ENCODE measurements around the gene PIGQ.

Gene PIGQ

DNA sequence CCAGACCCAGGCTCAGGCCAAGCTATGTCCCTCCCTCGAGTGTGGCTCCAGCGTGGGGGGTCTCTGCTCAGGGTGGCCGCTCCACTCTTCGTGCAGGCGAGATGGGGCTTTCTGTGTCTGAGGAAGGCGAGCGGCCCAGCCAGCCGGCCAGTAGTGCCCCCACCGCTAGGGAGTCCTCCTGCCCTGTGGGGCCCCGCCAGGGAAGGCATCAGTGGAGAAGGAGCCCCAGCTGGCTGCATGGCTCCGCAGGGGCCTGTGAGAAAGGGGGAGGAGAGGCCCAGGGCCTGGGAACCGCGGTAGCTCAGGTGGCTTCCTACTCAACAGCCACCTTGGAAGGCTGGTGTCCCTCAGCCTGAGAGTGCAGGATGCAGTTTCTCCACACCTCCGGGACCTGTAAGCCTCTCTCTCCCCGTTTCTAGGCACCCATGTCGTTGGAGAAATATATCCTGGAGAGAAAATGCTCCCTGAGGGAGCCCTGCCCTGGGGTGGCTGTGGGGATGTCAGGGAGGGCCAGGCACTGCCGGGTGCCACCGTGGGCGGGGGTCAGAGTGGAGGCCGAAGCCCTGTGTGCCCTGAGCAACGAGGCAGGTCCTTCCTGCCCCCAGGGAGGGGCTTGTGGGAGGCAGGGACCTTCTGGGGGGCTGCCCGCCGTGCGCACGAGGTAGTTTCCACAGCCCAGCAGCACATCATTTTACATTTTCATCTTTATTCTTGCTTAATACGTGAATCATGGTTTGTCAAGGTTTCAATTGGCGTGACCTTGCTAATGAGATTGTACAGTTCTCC lies 3.3 kb downstream of the PIGQ start:
- no peak for DNase-seq

- no peak for DNase-seq
Measured at GRCh38 chr16:574021-574760, 4.4 kb downstream of the PIGQ start.

DNA sequence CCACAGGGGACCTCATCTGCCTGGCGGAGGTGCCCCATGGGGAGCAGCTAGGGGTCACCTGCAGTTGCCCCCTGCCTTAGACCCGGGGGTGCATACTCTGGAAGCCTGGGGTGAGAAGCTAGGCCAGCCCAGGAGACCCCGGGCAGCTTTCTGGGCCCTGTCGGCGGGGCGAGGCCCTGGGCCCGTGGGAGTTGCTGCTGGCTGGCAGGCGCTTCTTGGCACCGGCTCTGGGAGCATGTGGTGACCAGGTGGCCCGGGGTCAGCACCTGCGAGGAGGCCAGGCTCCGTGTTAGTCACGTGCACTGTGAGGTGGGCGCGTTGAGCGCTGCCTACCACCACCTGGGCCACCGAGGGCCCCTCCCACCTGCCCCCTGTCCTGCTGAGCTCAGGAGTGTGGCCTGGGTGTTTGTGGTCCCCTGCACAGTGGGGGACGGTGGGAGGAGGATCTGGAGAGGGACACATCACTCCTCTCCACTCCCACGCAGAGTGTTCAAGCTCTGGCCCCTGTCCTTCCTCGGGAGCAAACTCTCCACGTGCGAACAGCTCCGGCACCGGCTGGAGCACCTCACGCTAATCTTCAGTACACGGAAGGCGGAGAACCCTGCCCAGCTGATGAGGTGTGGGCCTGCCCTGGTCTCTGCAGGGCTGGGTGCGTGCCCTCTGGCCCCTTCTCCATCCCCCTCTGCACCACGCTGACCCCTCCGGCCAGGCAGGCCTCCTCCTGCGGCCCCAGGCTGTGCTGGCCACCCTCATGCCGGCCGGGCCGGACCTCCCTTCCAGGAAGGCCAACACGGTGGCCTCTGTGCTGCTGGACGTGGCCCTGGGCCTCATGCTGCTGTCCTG lies 5.8 kb downstream of the PIGQ start:
- DNase-seq, result no peak

GRCh38 chr16:576197-576822 lies 6.5 kb downstream of the PIGQ start:
- DNase-seq, result no peak

DNA sequence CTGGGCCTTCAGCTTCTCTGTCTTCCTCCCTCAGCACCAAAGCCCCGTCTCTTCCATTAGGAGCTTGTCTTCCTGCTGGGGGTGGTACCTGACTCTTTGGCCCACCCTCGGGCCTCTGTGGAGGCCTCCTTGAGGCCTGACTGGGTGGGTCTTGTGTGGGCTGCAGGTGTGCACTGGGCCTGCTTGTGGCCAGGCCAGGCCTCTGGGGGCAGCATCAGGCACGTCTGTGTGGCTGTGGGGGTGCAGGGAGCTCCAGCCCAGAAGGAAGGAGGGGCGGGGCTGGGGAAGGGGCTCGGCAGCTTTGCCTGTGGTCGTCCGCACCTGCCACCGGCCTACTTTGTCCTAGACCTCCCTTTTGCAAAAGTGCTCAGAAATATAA lies 7.0 kb downstream of the PIGQ start:
- no peak for DNase-seq

- DNase-seq, result no peak
Measured at GRCh38 chr16:577796-578195, 8.0 kb downstream of the PIGQ start.

DNA sequence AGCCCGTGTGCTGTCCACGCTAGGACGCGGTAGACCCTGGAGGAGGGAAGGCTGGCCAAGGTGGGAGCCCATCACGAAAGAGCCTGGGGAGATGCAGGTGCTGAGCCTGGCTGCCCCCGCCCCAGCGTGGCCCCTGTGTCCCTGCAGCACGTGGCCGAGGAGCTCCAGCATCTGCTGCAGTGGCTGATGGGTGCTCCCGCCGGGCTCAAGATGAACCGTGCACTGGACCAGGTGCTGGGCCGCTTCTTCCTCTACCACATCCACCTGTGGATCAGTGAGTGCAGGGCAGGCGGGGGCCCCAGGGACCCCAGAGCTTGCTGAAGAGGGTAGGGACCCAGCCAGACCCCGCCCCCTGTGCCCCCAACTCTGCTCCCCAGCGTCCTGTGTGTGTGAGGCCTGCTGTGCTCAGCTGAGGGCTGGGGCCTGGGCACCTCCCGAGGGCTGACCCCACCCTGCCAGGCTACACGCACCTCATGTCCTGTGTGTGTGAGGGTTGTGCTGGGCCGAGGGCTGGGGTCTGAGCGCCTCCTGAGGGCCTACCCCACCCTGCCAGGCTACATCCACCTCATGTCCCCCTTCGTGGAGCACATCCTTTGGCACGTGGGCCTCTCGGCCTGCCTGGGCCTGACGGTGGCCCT lies 8.6 kb downstream of the PIGQ start:
- no peak for DNase-seq

DNA sequence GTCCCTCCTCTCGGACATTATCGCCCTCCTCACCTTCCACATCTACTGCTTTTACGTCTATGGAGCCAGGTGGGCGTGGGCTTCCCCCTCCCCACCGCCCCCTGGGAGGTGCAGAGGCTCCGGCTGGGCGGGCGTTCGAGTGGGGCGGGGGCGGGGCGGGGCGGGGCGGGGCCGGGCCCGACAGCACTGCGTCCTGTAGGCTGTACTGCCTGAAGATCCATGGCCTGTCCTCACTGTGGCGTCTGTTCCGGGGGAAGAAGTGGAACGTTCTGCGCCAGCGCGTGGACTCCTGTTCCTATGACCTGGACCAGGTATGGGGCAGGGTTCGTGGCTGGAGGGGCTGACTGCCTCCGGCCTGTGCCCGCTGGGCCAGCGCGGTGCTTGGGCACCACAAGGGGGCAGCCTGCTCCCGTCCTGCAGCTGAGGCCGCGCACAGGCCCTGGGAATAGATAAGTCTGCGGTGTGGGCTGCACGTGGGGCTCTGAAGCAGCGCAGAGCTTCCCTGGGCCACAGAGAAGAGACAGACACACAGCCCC lies 9.2 kb downstream of the PIGQ start:
- peak; percentile 18 for DNase-seq

DNA sequence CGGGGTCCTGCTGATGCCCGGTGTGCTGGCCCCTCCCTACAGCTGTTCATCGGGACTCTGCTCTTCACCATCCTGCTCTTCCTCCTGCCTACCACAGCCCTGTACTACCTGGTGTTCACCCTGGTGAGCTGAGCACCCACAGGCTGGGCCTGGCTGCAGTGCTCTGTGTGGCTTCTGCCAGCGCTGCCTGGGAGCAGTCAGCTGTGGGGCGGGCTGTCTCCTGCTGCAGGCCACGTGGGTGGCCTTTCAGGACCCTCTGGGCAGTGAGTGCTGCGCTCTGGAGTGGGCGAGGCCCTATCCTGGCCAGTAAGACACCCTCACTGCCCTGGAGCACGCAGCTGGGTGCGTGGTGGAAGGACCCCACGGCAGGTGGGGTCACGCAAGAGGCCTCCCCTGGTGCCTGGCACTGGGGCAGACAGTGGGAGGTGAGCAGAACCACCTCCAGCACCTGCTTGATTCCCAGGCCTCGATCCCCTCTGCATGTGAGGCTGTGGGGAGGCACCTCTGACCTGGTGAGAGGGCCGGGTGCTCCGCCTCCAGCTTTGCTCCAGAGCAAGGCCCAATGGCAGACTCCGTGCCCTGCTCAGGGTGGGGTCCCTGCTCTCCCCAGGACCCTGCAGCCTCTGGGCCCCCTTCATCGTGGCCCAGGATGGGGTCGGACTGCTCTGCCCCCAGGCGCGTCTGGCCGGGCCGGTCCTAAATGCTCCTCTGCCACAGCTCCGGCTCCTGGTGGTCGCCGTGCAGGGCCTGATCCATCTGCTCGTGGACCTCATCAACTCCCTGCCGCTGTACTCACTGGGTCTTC lies 10.6 kb downstream of the PIGQ start:
- no peak for DNase-seq

DNA sequence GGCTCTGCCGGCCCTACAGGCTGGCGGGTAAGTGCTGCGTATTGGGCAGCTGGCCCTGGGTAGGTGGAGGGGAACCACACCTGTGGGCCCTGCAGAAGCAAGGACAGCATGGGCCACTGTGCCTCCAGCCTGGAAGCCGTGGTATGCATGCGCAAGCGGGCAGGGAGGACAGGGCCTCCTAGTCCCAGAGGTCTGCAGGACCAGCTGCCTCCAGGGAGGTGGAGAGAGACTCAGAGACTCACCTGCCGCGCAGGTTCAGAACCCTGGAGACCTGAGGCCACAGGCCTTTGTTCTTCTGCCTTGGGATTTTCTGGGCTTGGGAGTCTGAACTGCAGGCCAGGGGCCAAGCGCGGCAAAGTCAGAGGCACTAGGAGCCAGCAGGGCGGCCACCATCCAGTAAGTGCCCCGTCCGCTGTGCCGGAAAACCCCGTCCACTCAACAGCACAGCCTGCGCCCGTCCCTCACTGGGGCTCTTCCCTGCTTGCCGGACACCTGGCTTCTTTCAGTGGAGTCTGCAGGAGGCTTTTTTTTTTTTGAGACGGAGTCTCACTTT lies 11.3 kb downstream of the PIGQ start:
- DNase-seq, result no peak

DNA sequence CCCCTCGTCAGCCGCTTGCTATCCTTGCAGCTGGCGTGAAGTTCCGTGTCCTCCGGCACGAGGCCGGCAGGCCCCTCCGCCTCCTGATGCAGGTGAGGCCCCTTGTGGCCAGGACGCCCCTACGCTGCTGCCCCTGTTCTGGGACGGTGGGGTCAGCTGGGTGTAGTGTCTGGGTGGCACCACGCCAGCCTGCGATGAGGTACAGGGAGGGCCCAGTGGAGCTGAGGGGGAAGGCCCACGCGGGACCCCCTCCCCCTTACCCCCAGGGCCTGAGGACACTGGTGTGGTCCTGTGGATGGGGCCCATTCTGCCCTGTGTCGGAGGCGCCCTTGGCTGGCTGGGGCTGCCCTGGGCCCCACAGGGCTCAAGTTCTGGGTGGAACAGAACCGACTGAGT lies 12.4 kb downstream of the PIGQ start:
- no peak for DNase-seq

DNA sequence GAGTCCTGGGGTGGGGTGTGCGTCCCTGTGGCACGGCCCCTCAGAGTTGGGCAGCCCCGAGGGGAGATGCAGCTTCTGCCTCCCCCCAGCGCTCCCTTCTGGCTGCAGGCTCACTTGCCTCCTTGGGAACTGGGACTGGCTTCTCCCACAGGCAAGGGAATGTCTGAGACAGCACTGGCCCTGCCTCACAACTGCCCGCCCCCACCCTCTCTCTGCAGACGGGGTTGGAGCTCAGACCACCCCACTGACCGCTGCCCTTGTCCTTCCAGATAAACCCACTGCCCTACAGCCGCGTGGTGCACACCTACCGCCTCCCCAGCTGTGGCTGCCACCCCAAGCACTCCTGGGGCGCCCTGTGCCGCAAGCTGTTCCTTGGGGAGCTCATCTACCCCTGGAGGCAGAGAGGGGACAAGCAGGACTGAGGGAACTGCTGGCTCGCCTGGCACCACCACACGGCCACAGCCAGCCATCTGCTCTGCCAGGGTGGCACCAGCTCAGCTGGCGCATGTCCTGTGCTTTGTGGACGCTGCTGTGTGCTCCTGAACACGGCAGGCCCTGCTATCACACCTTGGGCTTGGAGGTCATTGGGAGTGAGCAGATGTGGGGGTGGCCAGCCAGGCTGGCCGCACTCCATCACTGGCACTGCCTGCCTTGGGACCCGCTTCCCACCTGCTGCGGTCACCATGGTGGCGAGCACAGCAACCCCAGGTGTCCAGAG lies 13.0 kb downstream of the PIGQ start:
- no peak for DNase-seq

DNA sequence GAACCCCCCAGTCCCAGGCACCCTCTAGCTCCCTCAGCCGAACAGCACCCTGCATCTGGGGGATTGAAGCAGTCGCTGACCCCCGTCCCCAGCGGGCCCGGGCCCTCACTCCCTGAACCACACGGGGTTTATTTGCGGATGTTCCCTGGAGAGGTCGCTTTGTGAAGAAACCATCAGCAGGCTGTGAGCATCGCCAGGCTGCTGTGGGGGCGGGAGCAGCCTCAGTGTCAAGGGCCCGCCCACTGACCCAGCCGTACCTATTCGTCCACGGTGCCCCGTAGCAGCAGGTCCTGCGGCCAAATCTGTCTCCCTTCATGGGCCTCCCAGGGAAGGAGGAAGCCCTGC lies 13.7 kb downstream of the PIGQ start:
- DNase-seq, result no peak

- DNase-seq, result no peak
Measured at GRCh38 chr16:583815-584591, 14.2 kb downstream of the PIGQ start.

GRCh38 chr16:585351-585750 lies 15.6 kb downstream of the PIGQ start:
- no peak for DNase-seq

- DNase-seq, result no peak
Measured at GRCh38 chr16:586047-586644, 16.4 kb downstream of the PIGQ start.

- no peak for DNase-seq
Measured at GRCh38 chr16:586645-587590, 17.1 kb downstream of the PIGQ start.

- peak; percentile 37 for DNase-seq
Measured at GRCh38 chr16:588639-588888, 18.8 kb downstream of the PIGQ start.
